H1 (cell line): Measurements from ENCODE around the gene DOCK9.

ENCODE experiments used
- CEBPB ChIP-seq: IDR thresholded peaks from 2 replicates; pipeline ENCODE4 v1.6.1; 2012; ENCODE audit warnings: low read depth, low read length
- CREB1 ChIP-seq: IDR thresholded peaks from 2 replicates; pipeline ENCODE4 v1.6.1; 2012; ENCODE audit warnings: inconsistent platforms
- EZH2 ChIP-seq: fragments of 200-600 bp; sonication (generic); IDR thresholded peaks from 2 replicates; pipeline ENCODE4 v1.7.1; 2012; ENCODE audit warnings: low read depth, mild to moderate bottlenecking, moderate library complexity, low read length, inconsistent platforms; ENCODE audit not compliant: severe bottlenecking

- TF ChIP-seq EZH2 (no peak), CREB1 (no peak), CEBPB (no peak)
Measured at GRCh38 chr13:98826146-98826545, 151.7 kb downstream of the DOCK9 start.
